HAP-1 (cell line): ENCODE results near the gene ZMIZ1.

Source experiments
- DNase-seq, 2 experiments: peaks; one replicate each; pipeline ENCODE4 v3.0.0-alpha.2; 2016 to 2020; ENCODE audit warnings: low spot score in 2 of 2
- H3K27me3 ChIP-seq: fragments of 250-450 bp; sonication (Bioruptor Pico); 2 replicates; pipeline ENCODE4 v1.5.1; 2020; ENCODE audit warnings: low read depth, mild to moderate bottlenecking, moderate library complexity
- H3K36me3 ChIP-seq: fragments of 250-450 bp; sonication (Bioruptor Pico); replicated peaks from 2 replicates; pipeline ENCODE4 v1.5.1; 2020; ENCODE audit warnings: mild to moderate bottlenecking
- H3K4me1 ChIP-seq: fragments of 250-450 bp; sonication (Bioruptor Pico); 2 replicates; pipeline ENCODE4 v1.5.1; 2020; ENCODE audit warnings: mild to moderate bottlenecking
- H3K4me3 ChIP-seq: fragments of 250-450 bp; sonication (Bioruptor Pico); 2 replicates; pipeline ENCODE4 v1.5.1; 2020; ENCODE audit warnings: mild to moderate bottlenecking, moderate library complexity
- H3K9me3 ChIP-seq: fragments of 250-450 bp; sonication (Bioruptor Pico); 2 replicates; pipeline ENCODE4 v1.5.1; 2020; ENCODE audit warnings: mild to moderate bottlenecking, moderate library complexity
- in situ Hi-C: fragments of 300-500 bp; cut with MboI; formaldehyde crosslinking; loops from 3 replicates; pipeline ENCODE4 v1.14.3; 2020; ENCODE audit warnings: low sequenced_read_pairs, inconsistent platforms, mixed read lengths

The ZMIZ1 gene

DNA sequence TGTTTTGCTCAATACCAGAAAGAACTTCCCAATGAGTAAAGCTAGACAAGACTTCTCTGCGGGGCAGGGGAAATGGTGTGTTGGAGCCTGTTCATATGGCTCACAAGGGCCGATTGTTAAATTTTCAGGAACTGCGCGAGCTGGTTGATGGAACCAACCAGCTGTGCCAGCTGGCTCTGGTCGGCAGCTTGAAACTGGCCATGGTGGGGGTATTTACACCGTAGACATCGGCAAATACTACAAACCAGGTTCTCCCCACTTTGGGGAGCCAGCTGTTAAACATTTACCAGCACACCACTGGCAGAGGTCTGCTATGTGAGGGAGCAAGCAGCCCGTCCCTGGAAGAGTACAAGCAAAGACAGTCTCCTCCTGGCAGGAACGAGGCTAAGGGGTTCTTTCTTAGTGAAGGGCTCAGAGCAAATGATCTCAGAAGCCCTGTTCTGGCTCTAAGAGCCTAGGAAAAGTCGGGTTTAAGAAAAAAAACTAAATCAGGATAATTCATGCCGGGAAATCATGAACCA lies 8.8 kb upstream of the ZMIZ1 start:
- Histone ChIP-seq H3K9me3 (no peaks in the 10 kb centered on the region), H3K4me3 (no peak overlapping the region), H3K4me1 (peaks cover 8% of the 10 kb centered on the region; the same call in 1 of the 2 replicates), H3K27me3 (no peaks in the 10 kb centered on the region), H3K36me3 (no peaks in the 10 kb centered on the region)
- no peak for DNase-seq
- in situ Hi-C loops, result no loop called here

DNA sequence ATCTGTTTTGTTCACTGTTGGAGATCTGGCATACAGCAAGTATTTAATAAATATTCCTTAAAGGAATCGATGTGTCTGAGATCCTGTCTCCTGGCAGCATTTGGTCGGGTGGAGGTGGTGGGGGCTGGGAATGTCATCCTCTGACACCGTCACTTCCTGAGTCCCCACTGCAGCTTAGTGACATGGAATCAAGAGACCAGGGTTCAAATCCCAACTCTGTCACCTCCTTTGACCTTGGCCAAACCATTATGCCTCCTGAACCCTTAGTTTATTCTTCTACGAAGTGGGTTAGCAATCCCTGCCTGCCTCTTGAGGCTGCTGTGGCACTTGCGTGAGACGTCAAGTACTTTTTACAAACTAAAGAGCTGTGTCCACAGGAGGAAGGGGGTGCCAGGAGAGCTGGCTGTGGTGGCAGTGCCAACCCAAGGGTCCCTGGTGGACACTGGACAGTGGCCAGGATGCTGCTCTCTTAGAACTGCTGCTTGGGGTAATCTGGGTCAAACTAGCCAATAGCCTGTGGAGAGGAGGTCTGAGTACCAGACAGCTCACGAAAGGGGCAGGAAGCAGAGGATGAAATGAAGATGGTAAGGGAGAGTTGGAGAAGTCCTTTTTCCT lies 8.0 kb upstream of the ZMIZ1 start:
- DNase-seq, result no peak
- H3K36me3 ChIP-seq, result no peaks in the 10 kb centered on the region
- H3K4me3 ChIP-seq, result no peak overlapping the region
- H3K9me3 ChIP-seq, result no peaks in the 10 kb centered on the region
- H3K27me3 ChIP-seq, result no peaks in the 10 kb centered on the region
- in situ Hi-C loops, result no loop called here
- peaks cover 8% of the 10 kb centered on the region; the same call in 1 of the 2 replicates for H3K4me1 ChIP-seq

DNA sequence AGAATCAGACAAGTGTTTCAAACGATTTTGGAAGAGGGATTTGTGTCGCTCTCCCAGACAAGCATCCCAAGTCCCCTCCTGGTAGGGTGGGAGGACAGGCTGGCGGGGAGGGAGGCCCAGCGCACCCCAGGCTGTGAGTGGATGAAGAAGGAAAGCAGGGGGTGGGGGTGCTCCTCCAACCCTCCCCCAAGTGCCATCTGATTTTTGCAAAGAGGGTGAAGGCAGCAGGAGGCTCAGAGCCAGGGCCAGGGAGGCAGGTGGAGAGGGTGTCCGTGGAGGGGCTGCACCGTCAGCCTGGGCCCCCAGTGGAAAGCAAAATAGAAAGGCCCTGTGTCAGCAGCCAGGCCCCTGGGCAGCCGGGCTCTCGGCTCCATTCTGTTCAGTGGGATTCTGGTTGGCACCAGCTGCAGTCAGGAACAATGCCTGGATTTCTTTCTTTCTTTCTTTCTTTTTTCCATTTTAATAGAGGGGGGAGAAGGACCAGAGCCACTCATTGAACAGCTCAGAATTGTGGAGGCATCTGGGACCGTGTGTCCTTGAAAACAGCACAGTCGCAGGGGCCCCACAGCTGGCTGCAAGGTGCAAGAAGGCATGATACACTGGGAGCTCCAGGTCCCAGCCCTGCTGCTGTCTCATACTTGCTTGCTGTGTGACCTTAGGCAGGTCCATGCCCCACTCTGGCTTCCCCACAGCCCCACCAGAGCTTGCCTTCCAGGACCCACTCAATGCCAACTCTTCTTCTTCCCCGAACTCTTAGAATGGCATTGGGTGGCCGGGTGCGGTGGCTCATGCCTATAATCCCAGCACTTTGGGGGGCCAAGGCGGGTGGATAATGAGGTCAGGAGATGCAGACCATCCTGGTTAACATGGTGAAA lies 7.1 kb upstream of the ZMIZ1 start:
- Histone ChIP-seq H3K4me1 (peaks cover 8% of the 10 kb centered on the region; the same call in 1 of the 2 replicates), H3K4me3 (no peak overlapping the region), H3K9me3 (no peaks in the 10 kb centered on the region), H3K27me3 (no peaks in the 10 kb centered on the region), H3K36me3 (no peaks in the 10 kb centered on the region)
- peak in 1 of 2 experiments; percentile 41 for DNase-seq
- in situ Hi-C loops, result no loop called here

GRCh38 chr10:79063071-79063491 lies 5.7 kb upstream of the ZMIZ1 start:
- Histone ChIP-seq H3K27me3 (no peaks in the 10 kb centered on the region), H3K9me3 (no peaks in the 10 kb centered on the region), H3K4me1 (peaks cover 8% of the 10 kb centered on the region; the same call in 1 of the 2 replicates), H3K4me3 (no peak overlapping the region), H3K36me3 (no peaks in the 10 kb centered on the region)
- DNase-seq, result no peak
- in situ Hi-C loops, result no loop called here

DNA sequence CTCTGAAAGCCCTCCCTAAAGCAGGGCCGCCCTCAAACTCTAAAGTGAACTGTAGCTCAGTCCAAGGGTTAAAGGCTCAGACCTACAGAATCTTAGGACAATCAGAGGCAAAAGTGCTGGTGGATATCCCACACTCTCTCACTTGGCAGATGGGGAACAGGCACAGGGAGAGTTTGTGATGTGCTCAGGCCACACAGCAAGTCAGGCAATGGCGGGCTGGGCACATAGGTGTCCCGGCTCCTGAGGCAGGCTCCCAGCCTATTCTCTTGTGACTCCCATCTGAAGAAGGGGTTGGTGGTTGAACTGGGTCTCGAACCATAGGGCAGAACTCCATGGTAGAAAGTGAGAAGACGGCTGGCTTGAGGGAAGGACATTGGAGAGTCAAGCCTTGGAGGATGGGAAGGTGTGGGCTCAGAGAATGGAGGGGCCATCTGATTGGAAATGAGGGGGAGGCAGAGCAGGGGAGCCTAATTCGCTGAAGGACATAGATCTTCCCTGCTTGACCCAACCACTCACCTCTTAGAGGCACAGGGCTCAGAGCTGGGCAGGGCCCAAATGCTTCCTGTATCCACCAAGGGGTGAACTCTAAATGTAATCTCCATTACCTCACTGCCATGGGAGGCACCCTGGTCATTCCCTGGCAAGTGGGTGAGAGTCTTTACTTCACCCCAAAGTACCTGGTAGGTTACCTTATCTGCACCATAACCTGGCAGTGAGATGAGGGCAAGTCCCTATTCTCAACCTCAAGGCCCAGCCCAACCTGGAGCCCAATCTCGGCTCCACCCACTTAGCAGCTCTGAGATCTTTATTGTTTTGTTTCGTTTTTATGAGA lies 4.9 kb upstream of the ZMIZ1 start:
- Histone ChIP-seq H3K4me3 (no peak overlapping the region), H3K27me3 (no peaks in the 10 kb centered on the region), H3K4me1 (peaks cover 8% of the 10 kb centered on the region; the same call in 1 of the 2 replicates), H3K9me3 (no peaks in the 10 kb centered on the region), H3K36me3 (no peaks in the 10 kb centered on the region)
- in situ Hi-C loops, result no loop called here
- no peak for DNase-seq

DNA sequence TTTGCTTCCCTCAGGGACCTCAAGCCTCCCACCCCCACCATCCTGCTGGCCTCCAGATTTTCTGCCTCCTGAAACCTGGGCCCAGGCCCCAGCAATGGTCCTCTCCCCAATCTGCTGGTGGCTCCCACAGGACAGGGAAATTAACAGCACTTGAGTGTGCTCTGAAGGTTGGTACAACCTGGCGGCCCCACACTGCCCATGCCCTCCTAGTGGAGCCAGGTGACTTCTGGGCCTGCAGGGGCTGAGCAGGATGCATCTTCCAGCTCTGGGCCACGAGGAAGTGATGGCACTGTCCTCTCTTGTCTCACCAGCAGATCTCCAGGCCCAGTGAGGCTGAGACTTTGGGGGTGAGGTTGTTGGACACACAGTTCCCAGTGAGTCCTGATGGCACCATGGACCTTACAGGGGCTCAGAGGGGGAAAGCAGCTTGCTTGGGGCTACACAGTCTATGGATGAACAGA lies 3.6 kb upstream of the ZMIZ1 start:
- DNase-seq, result no peak
- H3K36me3 ChIP-seq, result no peaks in the 10 kb centered on the region
- peaks cover 8% of the 10 kb centered on the region; the same call in 1 of the 2 replicates for H3K4me1 ChIP-seq
- no peaks in the 10 kb centered on the region for H3K9me3 ChIP-seq
- no peaks in the 10 kb centered on the region for H3K27me3 ChIP-seq
- in situ Hi-C loops, result no loop called here
- H3K4me3 ChIP-seq, result no peak overlapping the region

GRCh38 chr10:79065853-79066252 lies 2.9 kb upstream of the ZMIZ1 start:
- in situ Hi-C loops, result no loop called here
- no peaks in the 10 kb centered on the region for H3K9me3 ChIP-seq

DNA sequence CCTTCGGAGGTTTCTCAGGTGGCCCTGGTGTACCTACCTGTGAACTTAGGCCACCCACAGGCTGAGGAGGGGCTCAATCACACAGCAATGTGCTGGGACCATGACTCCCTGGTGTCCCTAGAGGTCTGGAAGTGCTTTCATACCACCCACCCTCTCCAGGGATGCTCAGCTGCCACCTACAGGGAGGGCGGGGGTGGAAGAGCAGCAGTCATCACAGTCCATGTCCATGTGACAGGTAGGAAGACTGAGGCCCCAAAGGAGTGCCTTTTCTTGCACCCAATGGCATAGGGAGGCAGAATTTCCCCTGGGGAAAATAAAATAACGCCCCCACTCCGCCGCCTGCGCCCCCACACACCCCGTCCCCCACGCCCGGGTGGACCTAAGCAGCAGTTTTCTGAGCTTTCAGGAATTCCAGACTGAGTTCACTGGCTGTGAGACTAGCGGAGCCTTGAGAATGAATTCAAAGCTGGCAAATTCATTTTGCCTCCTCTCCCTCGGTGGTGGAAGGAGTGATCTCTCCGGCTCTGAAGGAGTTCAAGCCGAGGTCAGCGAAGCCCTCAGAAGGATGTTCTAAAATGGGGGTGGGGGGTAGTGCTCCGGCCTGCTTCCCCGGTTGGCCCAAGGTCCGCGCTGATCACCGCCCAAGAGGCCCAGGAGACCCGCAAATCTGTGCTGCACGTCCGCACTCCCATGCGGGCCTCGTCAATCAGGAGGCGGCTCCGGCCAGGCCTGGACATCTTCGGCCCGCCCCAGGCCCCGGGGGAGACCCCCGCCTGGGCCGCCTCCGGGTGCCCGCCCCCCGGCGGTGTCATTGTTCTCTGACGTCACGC lies 2.1 kb upstream of the ZMIZ1 start:
- no peaks in the 10 kb centered on the region for H3K36me3 ChIP-seq
- in situ Hi-C loops, result no loop called here
- no peaks in the 10 kb centered on the region for H3K27me3 ChIP-seq
- H3K4me1 ChIP-seq, result peaks cover 15% of the 10 kb centered on the region
- peak in 1 of 2 experiments; percentile 59 for DNase-seq
- H3K9me3 ChIP-seq, result no peaks in the 10 kb centered on the region
- peak overlapping the region; percentile 66 for H3K4me3 ChIP-seq

More at GRCh38 chr10:79065853-79066252, 2.9 kb upstream of the ZMIZ1 start:
- no peak for DNase-seq
- peaks cover 9% of the 10 kb centered on the region for H3K4me1 ChIP-seq
- no peaks in the 10 kb centered on the region for H3K36me3 ChIP-seq
- H3K27me3 ChIP-seq, result no peaks in the 10 kb centered on the region
- no peak overlapping the region for H3K4me3 ChIP-seq

DNA sequence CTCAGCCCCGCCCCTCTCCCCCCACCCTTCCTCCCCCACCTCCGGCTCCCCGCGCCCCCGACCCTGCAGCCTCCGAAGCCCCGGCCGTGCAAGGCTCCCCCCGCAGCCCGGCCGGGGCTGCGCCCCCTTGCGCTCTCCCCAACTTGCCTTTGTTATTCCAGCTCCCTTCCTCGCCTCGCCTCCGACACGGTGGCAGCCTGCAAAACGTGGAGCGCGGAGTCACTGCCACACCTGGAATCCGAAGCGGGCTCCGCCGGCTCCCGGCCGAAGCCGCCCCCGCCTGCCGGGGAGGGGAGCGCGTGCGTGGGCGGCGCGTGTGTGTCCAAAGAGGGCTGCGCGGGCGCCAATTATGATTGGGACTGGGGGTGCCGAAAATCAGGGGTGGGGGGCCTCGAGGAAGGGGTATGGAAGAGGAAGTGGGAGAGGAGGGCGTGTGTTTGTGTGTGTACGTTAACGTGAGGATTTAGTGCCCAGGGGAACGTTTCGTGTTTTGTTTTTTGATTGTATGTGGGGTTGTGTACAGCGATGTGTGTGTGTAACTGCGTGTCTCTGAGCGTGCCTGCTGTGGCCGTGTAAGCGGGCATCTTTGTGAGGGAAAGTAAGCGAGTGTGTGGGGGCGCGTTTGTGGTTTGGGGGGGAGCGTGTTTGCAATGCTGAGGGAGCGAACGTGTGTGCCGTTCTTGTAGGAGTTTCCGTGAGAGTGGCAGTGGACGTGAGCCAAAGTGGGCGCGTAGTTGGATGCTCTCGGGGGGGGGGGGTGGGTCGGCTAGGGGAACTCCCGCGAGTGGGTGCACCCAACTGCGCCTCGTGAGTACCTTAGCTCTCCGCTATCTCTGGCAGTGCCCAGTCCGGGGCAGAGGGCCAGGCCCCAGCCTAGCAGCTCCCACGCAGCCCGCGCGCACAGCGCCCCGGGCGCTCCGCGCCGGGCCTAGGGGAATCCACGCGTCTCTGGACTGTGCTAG lies 1.2 kb upstream of the ZMIZ1 start:
- Histone ChIP-seq H3K27me3 (no peaks in the 10 kb centered on the region), H3K36me3 (no peaks in the 10 kb centered on the region), H3K4me1 (peaks cover 19% of the 10 kb centered on the region), H3K9me3 (no peaks in the 10 kb centered on the region), H3K4me3 (peak overlapping the region; percentile 66)
- peak; percentile 86 to 93 for DNase-seq
- in situ Hi-C loops, result no loop called here

DNA sequence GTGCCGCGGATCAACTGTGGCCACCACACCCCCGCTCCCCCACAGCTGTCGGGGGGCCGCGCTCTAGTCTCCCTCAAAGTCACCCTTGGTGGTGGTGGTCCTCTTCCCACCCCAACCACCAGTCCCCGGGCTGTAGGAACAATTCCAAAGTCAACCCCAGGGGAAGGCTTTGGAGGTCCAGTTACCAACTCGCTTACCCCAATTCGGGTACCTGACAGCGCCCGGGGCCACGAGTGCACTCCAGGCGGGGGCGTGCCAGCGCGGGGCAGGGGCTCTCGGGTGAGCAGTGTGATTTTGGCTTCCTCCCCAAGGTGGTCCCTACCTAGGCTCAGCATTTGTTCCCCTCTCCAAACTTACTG lies 584 bp upstream of the ZMIZ1 start:
- no peaks in the 10 kb centered on the region for H3K27me3 ChIP-seq

GRCh38 chr10:79069325-79070080 lies 737 bp downstream of the ZMIZ1 start:
- Histone ChIP-seq H3K27me3 (no peaks in the 10 kb centered on the region), H3K9me3 (no peaks in the 10 kb centered on the region), H3K4me1 (peaks cover 21% of the 10 kb centered on the region), H3K4me3 (peak overlapping the region; percentile 66), H3K36me3 (no peaks in the 10 kb centered on the region)
- DNase-seq, result peak in 1 of 2 experiments; percentile 55
- in situ Hi-C loops, result no loop called here

More for the DNA sequence above, 584 bp upstream of the ZMIZ1 start:
- H3K4me1 ChIP-seq, result peaks cover 21% of the 10 kb centered on the region
- no peaks in the 10 kb centered on the region for H3K9me3 ChIP-seq
- peak overlapping the region; percentile 66 for H3K4me3 ChIP-seq
- no peaks in the 10 kb centered on the region for H3K36me3 ChIP-seq
- DNase-seq, result peak in 1 of 2 experiments; percentile 15
- in situ Hi-C loops, result no loop called here
